Measurements from ENCODE around the gene NPAS4. TPM values are rescaled to one million over a fixed set of nuclear protein-coding genes. Genes with fewer than 3 reads are reported as not detected.
"Not testable (repeated sequence)": the region's sequence is repeated elsewhere in the genome, so short reads cannot be mapped to it uniquely, and the experiment has no call there.

The NPAS4 gene
- total and polyA plus RNA-seq, 2 experiments from 2014 or later, result not detected

- H3K4me2 ChIP-seq (ENCODE audit: unreplicated experiment), result no peak overlapping the region
- no peaks in the 10 kb centered on the region for H3K27me3 ChIP-seq (replicated peaks; ENCODE audit: insufficient read depth)
- in situ Hi-C loops (cut with MboI), result no loop called here
- H3K36me3 ChIP-seq (ENCODE audit: low read depth), result 0 out of 2 replicates have a peak, but pooled peaks cover 4% of the 10 kb centered on the region
- no peak overlapping the region for H3K27ac ChIP-seq
- TF ChIP-seq EZH2phosphoT487 (IDR thresholded peaks at IDR 0.05; ENCODE audit: insufficient read depth, low read depth), result no peak
- no peak for TF ChIP-seq EZH2 (IDR thresholded peaks at IDR 0.05; ENCODE audit: insufficient read depth, poor library complexity, severe bottlenecking)
- no peaks in the 10 kb centered on the region for H3K9me3 ChIP-seq (ENCODE audit: low read depth)
- no peaks in the 10 kb centered on the region for H3F3A ChIP-seq (ENCODE audit: insufficient read depth)
- H3K4me1 ChIP-seq (ENCODE audit: insufficient read depth), result no peaks in the 10 kb centered on the region
- no peaks in the 10 kb centered on the region for H3K79me2 ChIP-seq (ENCODE audit: insufficient read depth)
- no peak overlapping the region for H3K9ac ChIP-seq
- H3K4me3 ChIP-seq, result no peak overlapping the region
- no peaks in the 10 kb centered on the region for H3K9me2 ChIP-seq (ENCODE audit: insufficient read depth)
- H4K20me1 ChIP-seq (ENCODE audit: insufficient read depth), result no peaks in the 10 kb centered on the region
- 24 to 28% methylated on average over 9 of the region's 9 CpGs for WGBS, 2 experiments (ENCODE audit: low coverage in 1 of 2, low lambda C conversion rate in 2 of 2, missing lambda C conversion rate in 2 of 2)
- peak; percentile 87 for DNase-seq
- no peak overlapping the region for H2AFZ ChIP-seq
These were observed 9.3 kb downstream of the NPAS4 start for GRCh38 chr11:66429983-66430602.

GRCh38 chr11:66431287-66431686, 10.5 kb downstream of the NPAS4 start:
- H3K9ac ChIP-seq; H2AFZ ChIP-seq; DNase-seq; H3K27me3 ChIP-seq (replicated peaks; ENCODE audit: insufficient read depth); H3K9me3 ChIP-seq (ENCODE audit: low read depth); H3K36me3 ChIP-seq (ENCODE audit: low read depth); H3K4me1 ChIP-seq (ENCODE audit: insufficient read depth); H3K4me3 ChIP-seq; H3F3A ChIP-seq (ENCODE audit: insufficient read depth); H3K4me2 ChIP-seq (ENCODE audit: unreplicated experiment); H3K27ac ChIP-seq; in situ Hi-C loops (cut with MboI); H4K20me1 ChIP-seq (ENCODE audit: insufficient read depth); H3K79me2 ChIP-seq (ENCODE audit: insufficient read depth); H3K9me2 ChIP-seq (ENCODE audit: insufficient read depth): not testable (repeated sequence)

GRCh38 chr11:66431871-66432329, 11.1 kb downstream of the NPAS4 start:
- H3F3A ChIP-seq (ENCODE audit: insufficient read depth); H4K20me1 ChIP-seq (ENCODE audit: insufficient read depth); H2AFZ ChIP-seq; H3K4me2 ChIP-seq (ENCODE audit: unreplicated experiment); H3K9ac ChIP-seq; H3K4me3 ChIP-seq; DNase-seq; in situ Hi-C loops (cut with MboI); H3K4me1 ChIP-seq (ENCODE audit: insufficient read depth); H3K27me3 ChIP-seq (replicated peaks; ENCODE audit: insufficient read depth); H3K9me3 ChIP-seq (ENCODE audit: low read depth); H3K9me2 ChIP-seq (ENCODE audit: insufficient read depth); H3K79me2 ChIP-seq (ENCODE audit: insufficient read depth); H3K36me3 ChIP-seq (ENCODE audit: low read depth); H3K27ac ChIP-seq: not testable (repeated sequence)
- 86 to 91% methylated on average over 8 of the region's 8 CpGs for WGBS, 2 experiments (ENCODE audit: low coverage in 1 of 2, low lambda C conversion rate in 2 of 2, missing lambda C conversion rate in 2 of 2)

- no peak overlapping the region for H3K4me2 ChIP-seq (ENCODE audit: unreplicated experiment)
- in situ Hi-C loops (cut with MboI), result no loop called here
- H3K36me3 ChIP-seq (ENCODE audit: low read depth), result 0 out of 2 replicates have a peak, but pooled peaks cover 10% of the 10 kb centered on the region
These were observed 11.8 kb downstream of the NPAS4 start for GRCh38 chr11:66432597-66432996.

GRCh38 chr11:66437979-66438503, 17.2 kb downstream of the NPAS4 start:
- H3K4me3 ChIP-seq, result peak overlapping the region; percentile 78
- peak overlapping the region; percentile 80 for H3K4me2 ChIP-seq (ENCODE audit: unreplicated experiment)
- H2AFZ ChIP-seq, result peak overlapping the region; percentile 96
- H3K27ac ChIP-seq, result no peak overlapping the region; the same call in 1 of the 2 replicates
- peaks cover 7% of the 10 kb centered on the region; the same call in 1 of the 2 replicates for H3K79me2 ChIP-seq (ENCODE audit: insufficient read depth)
- peaks cover 3% of the 10 kb centered on the region for H3K4me1 ChIP-seq (ENCODE audit: insufficient read depth)
- no peaks in the 10 kb centered on the region for H3K9me3 ChIP-seq (ENCODE audit: low read depth)
- in situ Hi-C loops (cut with MboI), result no loop called here
- TF ChIP-seq EZH2 (IDR thresholded peaks at IDR 0.05; ENCODE audit: insufficient read depth, poor library complexity, severe bottlenecking) (no peak), EZH2phosphoT487 (IDR thresholded peaks at IDR 0.05; ENCODE audit: insufficient read depth, low read depth) (no peak)
- H3K9ac ChIP-seq, result peak overlapping the region; percentile 91
- 0 out of 2 replicates have a peak, but pooled peaks cover 10% of the 10 kb centered on the region for H3K36me3 ChIP-seq (ENCODE audit: low read depth)
- no peaks in the 10 kb centered on the region for H3K9me2 ChIP-seq (ENCODE audit: insufficient read depth)
- no peak for DNase-seq
- peaks cover 2% of the 10 kb centered on the region; the same call in 1 of the 2 replicates for H3F3A ChIP-seq (ENCODE audit: insufficient read depth)
- WGBS, 2 experiments (ENCODE audit: low coverage in 1 of 2, low lambda C conversion rate in 2 of 2, missing lambda C conversion rate in 2 of 2), result 0 to 3% methylated on average over 12 of the region's 12 CpGs
- no peaks in the 10 kb centered on the region for H3K27me3 ChIP-seq (replicated peaks; ENCODE audit: insufficient read depth)
- H4K20me1 ChIP-seq (ENCODE audit: insufficient read depth), result no peaks in the 10 kb centered on the region

More at GRCh38 chr11:66432597-66432996, 11.8 kb downstream of the NPAS4 start:
- H4K20me1 ChIP-seq (ENCODE audit: insufficient read depth), result no peaks in the 10 kb centered on the region
- no peak overlapping the region for H3K4me3 ChIP-seq
- H3K27me3 ChIP-seq (replicated peaks; ENCODE audit: insufficient read depth), result no peaks in the 10 kb centered on the region
- no peaks in the 10 kb centered on the region for H3K9me2 ChIP-seq (ENCODE audit: insufficient read depth)
- H3K79me2 ChIP-seq (ENCODE audit: insufficient read depth), result no peaks in the 10 kb centered on the region
- H2AFZ ChIP-seq, result no peak overlapping the region
- H3K4me1 ChIP-seq (ENCODE audit: insufficient read depth), result no peaks in the 10 kb centered on the region
- DNase-seq, result no peak
- no peaks in the 10 kb centered on the region for H3K9me3 ChIP-seq (ENCODE audit: low read depth)
- H3K27ac ChIP-seq, result no peak overlapping the region
- WGBS, 2 experiments (ENCODE audit: low coverage in 1 of 2, low lambda C conversion rate in 2 of 2, missing lambda C conversion rate in 2 of 2), result 93 to 95% methylated on average over 7 of the region's 7 CpGs
- no peak overlapping the region for H3K9ac ChIP-seq
- TF ChIP-seq EZH2 (IDR thresholded peaks at IDR 0.05; ENCODE audit: insufficient read depth, poor library complexity, severe bottlenecking) (no peak), EZH2phosphoT487 (IDR thresholded peaks at IDR 0.05; ENCODE audit: insufficient read depth, low read depth) (no peak)
- H3F3A ChIP-seq (ENCODE audit: insufficient read depth), result no peaks in the 10 kb centered on the region
